ENCODE results near the gene RASGRP4. TPM values are rescaled to one million over a fixed set of nuclear protein-coding genes. Genes with fewer than 3 reads are reported as not detected.

Gene RASGRP4
- total RNA-seq, 1 experiment from 2014 or later: not detected

DNA sequence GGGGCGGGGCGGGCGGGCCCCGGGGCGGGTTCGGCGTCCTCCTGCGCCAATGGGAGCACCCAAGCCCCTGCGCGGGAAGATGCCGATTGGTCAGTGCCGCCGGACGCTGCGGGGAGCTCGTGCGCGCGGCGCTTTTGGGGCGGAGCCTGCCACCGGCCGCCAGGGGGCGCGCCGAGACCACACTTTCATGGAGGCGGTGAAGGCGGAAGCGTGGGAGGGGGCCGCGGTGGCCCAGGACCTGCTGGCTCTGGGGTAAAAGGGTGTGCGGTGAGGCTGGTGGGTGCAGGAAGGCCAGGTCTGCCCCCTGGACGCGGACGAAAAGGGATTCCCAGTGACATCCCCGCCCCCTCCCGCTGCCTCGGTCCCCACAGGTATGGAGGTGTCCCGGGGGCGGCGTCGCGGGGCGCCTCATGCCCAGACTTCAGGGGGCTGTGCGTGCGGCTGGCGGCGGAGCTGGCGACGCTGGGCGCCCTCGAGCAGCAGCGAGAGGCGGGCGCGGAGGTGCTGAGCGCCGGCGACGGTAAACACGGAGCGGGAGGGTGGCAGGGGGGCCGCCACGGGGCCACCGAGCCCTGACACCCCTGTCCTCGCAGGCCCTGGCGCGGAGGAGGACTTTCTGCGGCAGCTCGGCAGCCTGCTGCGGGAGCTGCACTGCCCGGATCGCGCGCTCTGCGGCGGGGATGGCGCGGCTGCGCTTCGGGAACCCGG is 22.9 kb downstream of the RASGRP4 start, which contains the start of gene FAM98C (continued):
- TF ChIP-seq SP1 (IDR thresholded peaks at IDR 0.05; ENCODE audit: low read depth): peak; percentile 92
- TF ChIP-seq, protein P1, sequence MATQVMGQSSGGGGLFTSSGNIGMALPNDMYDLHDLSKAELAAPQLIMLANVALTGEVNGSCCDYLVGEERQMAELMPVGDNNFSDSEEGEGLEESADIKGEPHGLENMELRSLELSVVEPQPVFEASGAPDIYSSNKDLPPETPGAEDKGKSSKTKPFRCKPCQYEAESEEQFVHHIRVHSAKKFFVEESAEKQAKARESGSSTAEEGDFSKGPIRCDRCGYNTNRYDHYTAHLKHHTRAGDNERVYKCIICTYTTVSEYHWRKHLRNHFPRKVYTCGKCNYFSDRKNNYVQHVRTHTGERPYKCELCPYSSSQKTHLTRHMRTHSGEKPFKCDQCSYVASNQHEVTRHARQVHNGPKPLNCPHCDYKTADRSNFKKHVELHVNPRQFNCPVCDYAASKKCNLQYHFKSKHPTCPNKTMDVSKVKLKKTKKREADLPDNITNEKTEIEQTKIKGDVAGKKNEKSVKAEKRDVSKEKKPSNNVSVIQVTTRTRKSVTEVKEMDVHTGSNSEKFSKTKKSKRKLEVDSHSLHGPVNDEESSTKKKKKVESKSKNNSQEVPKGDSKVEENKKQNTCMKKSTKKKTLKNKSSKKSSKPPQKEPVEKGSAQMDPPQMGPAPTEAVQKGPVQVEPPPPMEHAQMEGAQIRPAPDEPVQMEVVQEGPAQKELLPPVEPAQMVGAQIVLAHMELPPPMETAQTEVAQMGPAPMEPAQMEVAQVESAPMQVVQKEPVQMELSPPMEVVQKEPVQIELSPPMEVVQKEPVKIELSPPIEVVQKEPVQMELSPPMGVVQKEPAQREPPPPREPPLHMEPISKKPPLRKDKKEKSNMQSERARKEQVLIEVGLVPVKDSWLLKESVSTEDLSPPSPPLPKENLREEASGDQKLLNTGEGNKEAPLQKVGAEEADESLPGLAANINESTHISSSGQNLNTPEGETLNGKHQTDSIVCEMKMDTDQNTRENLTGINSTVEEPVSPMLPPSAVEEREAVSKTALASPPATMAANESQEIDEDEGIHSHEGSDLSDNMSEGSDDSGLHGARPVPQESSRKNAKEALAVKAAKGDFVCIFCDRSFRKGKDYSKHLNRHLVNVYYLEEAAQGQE (IDR thresholded peaks at IDR 0.05; ENCODE audit: low read depth): no peak
- peak; percentile 72; the same call in 1 of the 2 replicates for TF ChIP-seq CBX3 (IDR thresholded peaks at IDR 0.05; ENCODE audit: low read depth)
- no peak for TF ChIP-seq JUND (IDR thresholded peaks at IDR 0.05)
- TF ChIP-seq FOSL1 (IDR thresholded peaks at IDR 0.05; ENCODE audit: low read depth): no peak

DNA sequence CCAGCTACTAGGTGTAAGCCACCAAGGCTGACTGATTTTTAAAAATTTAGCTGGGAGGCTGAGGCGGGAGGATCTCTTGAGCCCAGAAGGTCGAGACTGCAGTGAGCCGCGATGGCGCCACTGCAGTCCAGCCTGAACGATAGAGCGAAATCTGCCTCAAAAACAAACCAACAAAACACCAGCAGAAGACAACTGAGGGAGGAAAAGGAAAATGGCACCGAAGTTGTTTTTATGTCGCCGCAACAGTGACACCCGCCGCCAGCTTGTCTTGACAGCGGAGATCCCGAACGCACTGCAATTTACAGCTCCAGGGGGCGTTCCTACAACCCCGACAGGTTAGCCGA is 23.4 kb downstream of the RASGRP4 start:
- no peak overlapping the region for H2AFZ ChIP-seq (ENCODE audit: low read depth, low read length, poor library complexity, severe bottlenecking)
- H3K9ac ChIP-seq (ENCODE audit: low read length): no peak overlapping the region
- no peaks in the 10 kb centered on the region for H3K9me3 ChIP-seq (ENCODE audit: control insufficient read depth in 1 of 2, insufficient read depth in 1 of 2, low read depth in 1 of 2, low read length in 2 of 2)
- no peak overlapping the region for H3K27ac ChIP-seq (ENCODE audit: low read depth, low read length)
- DNase-seq (ENCODE audit: low read depth, low spot score) (no peak), ATAC-seq (no peak; the same call in 1 of the 2 replicates)
- peak overlapping the region; percentile 37 to 54 for H3K4me3 ChIP-seq (replicated peaks in 1 of 2; ENCODE audit: low read depth in 1 of 2, low read length in 2 of 2)
- ChIA-PET CTCF (interaction anchor here (0.6 to 3.3 kb wide), 52 partner anchors 10 to 649 kb away, joined by 3 to 49 read pairs (median 5); partner anchors contain the start of genes ACTN4, EIF3K, GGN and MRPS12), RAD21 (ENCODE audit: low non-redundant PET in 1 of 2, low total read pairs in 2 of 2, uncharacterized antibody in 2 of 2, unreplicated experiment in 2 of 2) (interaction anchor here (0.6 to 1.4 kb wide), 10 partner anchors 14 to 291 kb away, joined by 3 to 11 read pairs (median 4); partner anchors contain the start of genes GGN (in 2 of the 2) and SPRED3 (in 1 of the 2)), POLR2A (interaction anchor here (0.6 to 3.0 kb wide), 15 partner anchors 10 to 528 kb away, joined by 3 to 22 read pairs (median 3); partner anchors contain the start of genes CATSPERG, EIF3K, GGN and MRPS12)
- H4K20me1 ChIP-seq (ENCODE audit: insufficient read depth): no peaks in the 10 kb centered on the region
- TF ChIP-seq POLR2AphosphoS5 (IDR thresholded peaks at IDR 0.05; ENCODE audit: low read depth, low read length) (peak; percentile 54; the same call in 1 of the 2 replicates), SRF (IDR thresholded peaks at IDR 0.05; ENCODE audit: low read depth) (no peak), TCF7L2 (IDR thresholded peaks at IDR 0.05; ENCODE audit: borderline replicate concordance, extremely low read depth, insufficient read depth, insufficient read length) (peak; percentile 63), YY1 (IDR thresholded peaks at IDR 0.05; ENCODE audit: extremely low read depth, insufficient replicate concordance, low read depth, low read length) (no peak)
- peaks cover 9% of the 10 kb centered on the region; the same call in 1 of the 2 replicates for H3K79me2 ChIP-seq (ENCODE audit: insufficient read depth, low read length)
- intact Hi-C loops (cut with micrococcal nuclease): loop anchor here (2.0 to 10.0 kb wide), 3 partner anchors 112 to 234 kb away; no protein-coding TSS in a partner anchor
- peaks cover 9% of the 10 kb centered on the region in 2 experiments; a peak in 2 of 4 replicates for H3K36me3 ChIP-seq (ENCODE audit: control insufficient read depth in 1 of 2, insufficient read depth in 2 of 2, low read length in 2 of 2)
- BruUV-seq (replicated peaks): no TSS peak
- H3K9me2 ChIP-seq (ENCODE audit: insufficient read depth): no peaks in the 10 kb centered on the region
- H3K27me3 ChIP-seq (ENCODE audit: insufficient read depth, low read length): no peaks in the 10 kb centered on the region
- peak overlapping the region; percentile 89 for H3K4me2 ChIP-seq (ENCODE audit: low read length)
- peaks cover 8 to 17% of the 10 kb centered on the region in 2 experiments; a peak in 3 of 4 replicates for H3K4me1 ChIP-seq (ENCODE audit: control insufficient read depth in 1 of 2, insufficient read depth in 2 of 2, low read length in 2 of 2)

Data from HCT116 (cell line).